GM12878 (cell line): ENCODE results near the gene SLC2A5. TPM values are rescaled to one million over a fixed set of nuclear protein-coding genes. Genes with fewer than 3 reads are reported as not detected.

Experiments used
- ATAC-seq: fragments of 200-7000 bp; cut with Tn5 transposase; 3 replicates; pipeline ENCODE4 v1.9.1; 2020; ENCODE audit warnings: mild to moderate bottlenecking, moderate library complexity
- BruUV-seq: library from RNA; stranded (reverse); fragments of 400-500 nt; replicated peaks from 2 replicates; lab custom pipeline; 2021; lab: Mats Ljungman, UMichigan
- CTCF ChIA-PET: fragments of 300-600 bp; sonication (Branson Sonifier 250); formaldehyde crosslinking; extraction: SDS; loops from one replicate; lab custom pipeline; 2021; ENCODE audit warnings: inconsistent platforms; lab: Yijun Ruan, JAX
- POLR2A ChIA-PET: fragments of 350-600 bp; formaldehyde crosslinking; extraction: SDS; loops from one replicate; lab custom pipeline; 2021; ENCODE audit warnings: inconsistent platforms; lab: Charles Lee
- RAD21 ChIA-PET: fragments of 300-600 bp; sonication (Branson Sonifier 250); formaldehyde crosslinking; loops from one replicate; lab custom pipeline; 2023; ENCODE audit warnings: antibody characterized with exemption; ENCODE audit not compliant: unreplicated experiment; lab: Charles Lee
- SMC1A ChIA-PET: fragments of 300-600 bp; sonication (Branson Sonifier 250); formaldehyde crosslinking; loops from one replicate; lab custom pipeline; 2023; ENCODE audit not compliant: unreplicated experiment, uncharacterized antibody; lab: Charles Lee
- DNase-seq: peaks from one replicate; pipeline ENCODE4 v3.0.0-alpha.2; 2011; ENCODE audit warnings: low read depth, low spot score
- FAIRE-seq: peaks from 3 replicates; lab custom pipeline; 2011; peaks lifted over from hg19 to GRCh38; lab: Jason Lieb, UNC
- H2AFZ ChIP-seq: 2 replicates; pipeline ENCODE4 v1.6.0; 2011; ENCODE audit warnings: low read depth, low read length, control low read depth; ENCODE audit not compliant: control insufficient read depth
- H3K27ac ChIP-seq: 2 replicates; pipeline ENCODE4 v1.5.1; 2011; ENCODE audit warnings: control low read depth; ENCODE audit not compliant: control insufficient read depth, insufficient read depth
- H3K27me3 ChIP-seq, 2 experiments: replicated peaks in 1 of 2; 2 replicates each; pipeline versions ENCODE4 v1.6.0 to v1.6.1; 2011; ENCODE audit warnings: low read length in 1 of 2; ENCODE audit not compliant: control insufficient read depth in 2 of 2, insufficient read depth in 2 of 2
- H3K36me3 ChIP-seq, 2 experiments: 2 replicates each; pipeline ENCODE4 v1.5.1; 2011; ENCODE audit warnings: low read length in 1 of 2; ENCODE audit not compliant: control insufficient read depth in 2 of 2, insufficient read depth in 2 of 2
- H3K4me1 ChIP-seq: 2 replicates; pipeline ENCODE4 v1.6.1; 2011; ENCODE audit warnings: mild to moderate bottlenecking, low read length, moderate library complexity, mixed read lengths; ENCODE audit not compliant: control insufficient read depth, insufficient read depth
- H3K4me2 ChIP-seq: 2 replicates; pipeline ENCODE4 v1.6.0; 2011; ENCODE audit warnings: control low read depth; ENCODE audit not compliant: control insufficient read depth, insufficient read depth
- H3K4me3 ChIP-seq: fragments of 200-600 bp; sonication (generic); 2 replicates; pipeline ENCODE4 v1.5.1; 2016
- H3K79me2 ChIP-seq: 2 replicates; pipeline ENCODE4 v1.6.0; 2011; ENCODE audit warnings: low read length; ENCODE audit not compliant: control insufficient read depth, insufficient read depth
- H3K9ac ChIP-seq: 2 replicates; pipeline ENCODE4 v1.8.0; 2011; ENCODE audit warnings: low read length, control low read depth, mixed read lengths; ENCODE audit not compliant: control insufficient read depth, insufficient read depth
- H3K9me3 ChIP-seq: replicated peaks from 3 replicates; pipeline ENCODE4 v1.5.1; 2011; ENCODE audit warnings: mild to moderate bottlenecking, low read length; ENCODE audit not compliant: control insufficient read depth, insufficient read depth
- H4K20me1 ChIP-seq: 2 replicates; pipeline ENCODE4 v1.6.0; 2011; ENCODE audit not compliant: control insufficient read depth, insufficient read depth
- BHLHE40 ChIP-seq, 2 experiments: fragments of 450-650 bp in 1 of 2; IDR thresholded peaks; 2 replicates each; pipeline ENCODE4 v1.6.1; 2011 to 2017; ENCODE audit warnings: low read depth in 2 of 2, borderline replicate concordance in 1 of 2, improper control_type of control experiment in 1 of 2, low read length in 1 of 2, mild to moderate bottlenecking in 1 of 2
- DPF2 ChIP-seq: fragments of 450-650 bp; IDR thresholded peaks from 2 replicates; pipeline ENCODE4 v1.6.1; 2017; ENCODE audit warnings: mild to moderate bottlenecking
- EZH2 ChIP-seq: IDR thresholded peaks from 2 replicates; pipeline ENCODE4 v1.6.1; 2012; ENCODE audit warnings: low read depth, mild to moderate bottlenecking, control low read depth, inconsistent platforms, low read length, borderline replicate concordance; ENCODE audit not compliant: control insufficient read depth
- JUNB ChIP-seq: IDR thresholded peaks from 2 replicates; pipeline ENCODE4 v1.6.1; 2016; ENCODE audit warnings: antibody characterized with exemption, mild to moderate bottlenecking
- MEF2B ChIP-seq: fragments of 450-650 bp; IDR thresholded peaks from 2 replicates; pipeline ENCODE4 v1.6.1; 2018; ENCODE audit warnings: mild to moderate bottlenecking, moderate library complexity; ENCODE audit not compliant: partially characterized antibody, poor library complexity, severe bottlenecking
- MTA3 ChIP-seq: IDR thresholded peaks from 2 replicates; pipeline ENCODE4 v1.6.1; 2012; ENCODE audit warnings: low read length, inconsistent platforms, borderline replicate concordance
- NBN ChIP-seq: fragments of 450-650 bp; IDR thresholded peaks from 2 replicates; pipeline ENCODE4 v1.6.1; 2016
- SMAD1 ChIP-seq: fragments of 450-650 bp; IDR thresholded peaks from 2 replicates; pipeline ENCODE4 v1.6.1; 2018; ENCODE audit warnings: mild to moderate bottlenecking, low read depth; ENCODE audit not compliant: partially characterized antibody
- SUPT20H ChIP-seq: IDR thresholded peaks from 2 replicates; pipeline ENCODE4 v1.6.1; 2011; ENCODE audit warnings: low read depth, mild to moderate bottlenecking, low read length, moderate library complexity, borderline replicate concordance; ENCODE audit not compliant: control insufficient read depth
- ZNF274 ChIP-seq: IDR thresholded peaks from one replicate; pipeline ENCODE4 v1.8.0; 2011; ENCODE audit not compliant: insufficient read length, insufficient read depth
- ZZZ3 ChIP-seq: IDR thresholded peaks from 2 replicates; pipeline ENCODE4 v1.6.1; 2011; ENCODE audit warnings: low read depth; ENCODE audit not compliant: control insufficient read depth, insufficient read length
- WGBS: methylation state at CpG from one replicate; pipeline ENCODE4 v1.1.6; 2016; ENCODE audit warnings: low lambda C conversion rate; ENCODE audit not compliant: insufficient replicate concordance, insufficient coverage; ENCODE audit errors: missing lambda C conversion rate; 5-methylcytosine and 5-hydroxymethylcytosine counted together
- in situ Hi-C: fragments of 300-500 bp; cut with MboI; formaldehyde crosslinking; loops from 9 replicates; pipeline ENCODE4 v1.14.3; 2018; ENCODE audit warnings: mixed read lengths
- intact Hi-C: fragments of 100-400 bp; cut with micrococcal nuclease; formaldehyde crosslinking; loops from one replicate; pipeline ENCODE4 v1.14.2; 2022; ENCODE audit not compliant: unreplicated experiment
- polyA plus RNA-seq, 11 experiments: library from polyadenylated mRNA; depleted of rRNA in 4 of 11; unstranded in 6 of 11; stranded (reverse) in 5 of 11; fragments of >200 nt; fragmentation: Nextera tagmentation in 4 of 11; fragmentation: Illumina TruSeq in 1 of 11; extraction: Ambion mirVana in 4 of 11; extraction: Trizol in 1 of 11; gene quantifications; 1 replicate in 1 of 11; 2 replicates in 10 of 11; pipeline versions ENCODE4 v1.2.1 to v1.2.3, GENCODE V29; 2011 to 2016; ENCODE audit warnings: inconsistent platforms in 2 of 11, missing spikeins in 2 of 11, low read depth in 1 of 11
- total RNA-seq, 4 experiments: library from RNA; depleted of rRNA in 3 of 4; stranded (reverse); fragments of >200 nt in 3 of 4; fragmentation: Illumina TruSeq in 1 of 4; extraction: Trizol in 1 of 4; gene quantifications; 2 replicates each; pipeline versions ENCODE4 v1.2.1 to v1.2.3, GENCODE V29; 2013 to 2021
- TF ChIP-seq, protein P1 (sequence below): IDR thresholded peaks from 2 replicates; pipeline ENCODE4 v1.6.1; 2011; ENCODE audit warnings: borderline replicate concordance, low read depth, mild to moderate bottlenecking, moderate library complexity, low read length; ENCODE audit not compliant: insufficient read depth, poor library complexity, severe bottlenecking
- TF ChIP-seq, protein P2 (sequence below): fragments of 450-650 bp; IDR thresholded peaks from 2 replicates; pipeline ENCODE4 v1.6.1; 2017; ENCODE audit warnings: borderline replicate concordance
- TF ChIP-seq, protein P3 (sequence below): IDR thresholded peaks from 2 replicates; pipeline ENCODE4 v1.6.1; 2012; ENCODE audit warnings: low read depth, low read length, improper control_type of control experiment

SLC2A5 gene
- total and polyA plus RNA-seq, 10 of the 15 experiments (the other 5 are each of a cell fraction or from before 2014, with no cell fraction given) = 4.5 to 76.6 (median 23.9) TPM

- Histone ChIP-seq H3K9me3 (no peaks in the 10 kb centered on the region), H4K20me1 (no peaks in the 10 kb centered on the region), H3K9ac (no peak overlapping the region), H3K27me3 (no peaks in the 10 kb centered on the region), H3K79me2 (no peaks in the 10 kb centered on the region), H3K4me1 (peaks cover 18% of the 10 kb centered on the region), H3K4me3 (no peak overlapping the region), H3K4me2 (no peak overlapping the region), H3K36me3 (no peaks in the 10 kb centered on the region; a peak in 1 of 4 replicates), H2AFZ (no peak overlapping the region), H3K27ac (no peak overlapping the region)
- ChIA-PET POLR2A (no interaction called here), CTCF (interaction anchor here (0.9 to 6.5 kb wide), 5 partner anchors 18 to 248 kb away, joined by 3 to 117 read pairs (median 6); no protein-coding TSS in a partner anchor), RAD21 (no interaction called here), SMC1A (interaction anchor here (1.1 to 3.6 kb wide), 2 partner anchors 10 to 89 kb away, joined by 4 to 18 read pairs; no protein-coding TSS in a partner anchor)
- in situ Hi-C loops = loop anchor here (10.0 kb wide), 1 partner anchor 192 kb away; no protein-coding TSS in a partner anchor
- no peak for TF ChIP-seq DPF2
- no peak for TF ChIP-seq BHLHE40 (IDR thresholded peaks at IDR 0.05; ENCODE audit: borderline replicate concordance in 1 of 2, low read depth in 2 of 2, low read length in 1 of 2)
- TF ChIP-seq ZZZ3 = no peak
- TF ChIP-seq, protein P1, sequence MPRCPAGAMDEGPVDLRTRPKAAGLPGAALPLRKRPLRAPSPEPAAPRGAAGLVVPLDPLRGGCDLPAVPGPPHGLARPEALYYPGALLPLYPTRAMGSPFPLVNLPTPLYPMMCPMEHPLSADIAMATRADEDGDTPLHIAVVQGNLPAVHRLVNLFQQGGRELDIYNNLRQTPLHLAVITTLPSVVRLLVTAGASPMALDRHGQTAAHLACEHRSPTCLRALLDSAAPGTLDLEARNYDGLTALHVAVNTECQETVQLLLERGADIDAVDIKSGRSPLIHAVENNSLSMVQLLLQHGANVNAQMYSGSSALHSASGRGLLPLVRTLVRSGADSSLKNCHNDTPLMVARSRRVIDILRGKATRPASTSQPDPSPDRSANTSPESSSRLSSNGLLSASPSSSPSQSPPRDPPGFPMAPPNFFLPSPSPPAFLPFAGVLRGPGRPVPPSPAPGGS = no peak
- TF ChIP-seq, protein P2, sequence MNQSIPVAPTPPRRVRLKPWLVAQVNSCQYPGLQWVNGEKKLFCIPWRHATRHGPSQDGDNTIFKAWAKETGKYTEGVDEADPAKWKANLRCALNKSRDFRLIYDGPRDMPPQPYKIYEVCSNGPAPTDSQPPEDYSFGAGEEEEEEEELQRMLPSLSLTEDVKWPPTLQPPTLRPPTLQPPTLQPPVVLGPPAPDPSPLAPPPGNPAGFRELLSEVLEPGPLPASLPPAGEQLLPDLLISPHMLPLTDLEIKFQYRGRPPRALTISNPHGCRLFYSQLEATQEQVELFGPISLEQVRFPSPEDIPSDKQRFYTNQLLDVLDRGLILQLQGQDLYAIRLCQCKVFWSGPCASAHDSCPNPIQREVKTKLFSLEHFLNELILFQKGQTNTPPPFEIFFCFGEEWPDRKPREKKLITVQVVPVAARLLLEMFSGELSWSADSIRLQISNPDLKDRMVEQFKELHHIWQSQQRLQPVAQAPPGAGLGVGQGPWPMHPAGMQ = no peak
- TF ChIP-seq, protein P3, sequence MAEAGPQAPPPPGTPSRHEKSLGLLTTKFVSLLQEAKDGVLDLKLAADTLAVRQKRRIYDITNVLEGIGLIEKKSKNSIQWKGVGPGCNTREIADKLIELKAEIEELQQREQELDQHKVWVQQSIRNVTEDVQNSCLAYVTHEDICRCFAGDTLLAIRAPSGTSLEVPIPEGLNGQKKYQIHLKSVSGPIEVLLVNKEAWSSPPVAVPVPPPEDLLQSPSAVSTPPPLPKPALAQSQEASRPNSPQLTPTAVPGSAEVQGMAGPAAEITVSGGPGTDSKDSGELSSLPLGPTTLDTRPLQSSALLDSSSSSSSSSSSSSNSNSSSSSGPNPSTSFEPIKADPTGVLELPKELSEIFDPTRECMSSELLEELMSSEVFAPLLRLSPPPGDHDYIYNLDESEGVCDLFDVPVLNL = no peak
- TF ChIP-seq MEF2B = no peak
- TF ChIP-seq NBN = no peak
- no peak for TF ChIP-seq ZNF274
- no peak for TF ChIP-seq MTA3
- no peak for TF ChIP-seq SMAD1
- TF ChIP-seq SUPT20H = no peak
- TF ChIP-seq JUNB = no peak
- TF ChIP-seq EZH2 = no peak
- no peak for DNase-seq
- WGBS = 38% methylated on average over 4 of the region's 4 CpGs
- no TSS peak for BruUV-seq
- no peak for FAIRE-seq
- ATAC-seq = no peak
- intact Hi-C loops = no loop called here
These were observed 37.7 kb upstream of the SLC2A5 start for GRCh38 chr1:9107136-9107535.
